GM18858 (cell line): Measurements from ENCODE around the gene TTLL5.
"Not testable (repeated sequence)": the region's sequence is repeated elsewhere in the genome, so short reads cannot be mapped to it uniquely, and the experiment has no call there.

Experiments used
- ATAC-seq: cut with Tn5 transposase; IDR thresholded peaks from one replicate; pipeline ENCODE4 v1.9.1; 2021; ENCODE audit not compliant: unreplicated experiment

The TTLL5 gene

GRCh38 chr14:75906228-75906627 is 245.2 kb downstream of the TTLL5 start:
- no peak for ATAC-seq

- no peak for ATAC-seq
Observed at GRCh38 chr14:75906680-75907280, 245.7 kb downstream of the TTLL5 start.

- ATAC-seq: no peak
Observed at GRCh38 chr14:75907756-75908359, 246.8 kb downstream of the TTLL5 start.

- ATAC-seq: no peak
Observed at GRCh38 chr14:75909630-75910029, 248.6 kb downstream of the TTLL5 start.

- ATAC-seq: no peak
Observed at GRCh38 chr14:75910048-75910447, 249.0 kb downstream of the TTLL5 start.

- ATAC-seq: no peak
Observed at GRCh38 chr14:75911883-75912282, 250.8 kb downstream of the TTLL5 start.

GRCh38 chr14:75913183-75913582 is 252.1 kb downstream of the TTLL5 start:
- ATAC-seq: no peak

- ATAC-seq: no peak
Observed at GRCh38 chr14:75915045-75915444, 254.0 kb downstream of the TTLL5 start.

- ATAC-seq: no peak
Observed at GRCh38 chr14:75917322-75917945, 256.4 kb downstream of the TTLL5 start.

- no peak for ATAC-seq
Observed at GRCh38 chr14:75917946-75918335, 256.9 kb downstream of the TTLL5 start.

- ATAC-seq: not testable (repeated sequence)
Observed at GRCh38 chr14:75920421-75920820, 259.4 kb downstream of the TTLL5 start.

- ATAC-seq: not testable (repeated sequence)
Observed at GRCh38 chr14:75925141-75925840, 264.2 kb downstream of the TTLL5 start.

- no peak for ATAC-seq
Observed at GRCh38 chr14:75926431-75927115, 265.5 kb downstream of the TTLL5 start.

GRCh38 chr14:75927564-75928087 is 266.6 kb downstream of the TTLL5 start:
- no peak for ATAC-seq

- no peak for ATAC-seq
Observed at GRCh38 chr14:75928690-75929181, 267.7 kb downstream of the TTLL5 start.

GRCh38 chr14:75933712-75934296 is 272.8 kb downstream of the TTLL5 start:
- ATAC-seq: no peak

GRCh38 chr14:75934998-75935628 is 274.1 kb downstream of the TTLL5 start:
- ATAC-seq: no peak

GRCh38 chr14:75939200-75939599 is 278.2 kb downstream of the TTLL5 start:
- ATAC-seq: no peak

GRCh38 chr14:75941030-75941429 is 280.0 kb downstream of the TTLL5 start:
- ATAC-seq: no peak

- ATAC-seq: no peak
Observed at GRCh38 chr14:75944607-75945241, 283.7 kb downstream of the TTLL5 start.
